ENCODE measurements around the gene KCTD19. TPM values are rescaled to one million over a fixed set of nuclear protein-coding genes. Genes with fewer than 3 reads are reported as not detected.

Gene KCTD19
- total and polyA plus RNA-seq, 2 donors (not counting 1 experiment from before 2014, with no cell fraction given) = 0.52 TPM; not detected in 1

GRCh38 chr16:67260426-67261063 is 66.0 kb downstream of the KCTD19 start:
- Histone ChIP-seq H3K4me3 (ENCODE audit: control extremely low read depth in 1 of 5, extremely low read depth in 1 of 5, insufficient read depth in 1 of 5, low read depth in 2 of 5, low read length in 4 of 5) (no peak overlapping the region), H3K27me3 (replicated peaks in 1 of 4; ENCODE audit: control extremely low read depth in 1 of 4, control insufficient read depth in 3 of 4, insufficient read depth in 4 of 4, low read length in 3 of 4) (peaks cover 0 to 2% (median 0%) of the 10 kb centered on the region in 4 experiments), H3K27ac (ENCODE audit: low read length in 2 of 2) (no peak overlapping the region), H3K4me2 (replicated peaks; ENCODE audit: low read depth, low read length, poor library complexity, severe bottlenecking) (no peak overlapping the region), H3K9ac (ENCODE audit: low read length) (no peak overlapping the region), H3K79me2 (ENCODE audit: control insufficient read depth, insufficient read depth, low read length) (no peaks in the 10 kb centered on the region), H3K36me3 (replicated peaks in 1 of 2; ENCODE audit: control extremely low read depth in 1 of 2, control insufficient read depth in 1 of 2, extremely low read depth in 1 of 2, insufficient read depth in 2 of 2, low read length in 1 of 2) (no peaks in the 10 kb centered on the region), H2AFZ (ENCODE audit: insufficient read depth, low read depth, low read length, poor library complexity, severe bottlenecking) (no peak overlapping the region), H4K20me1 (ENCODE audit: control insufficient read depth, insufficient read depth, low read length, poor library complexity, severe bottlenecking) (no peaks in the 10 kb centered on the region), H3K4me1 (ENCODE audit: control insufficient read depth in 2 of 2, insufficient read depth in 2 of 2, low read length in 2 of 2) (no peaks in the 10 kb centered on the region), H3K9me3 (ENCODE audit: control extremely low read depth in 1 of 3, control insufficient read depth in 2 of 3, insufficient read depth in 1 of 3, low read length in 2 of 3) (no peaks in the 10 kb centered on the region)
- ATAC-seq (ENCODE audit: low read depth) (peak; percentile 47), DNase-seq (peak; percentile 49)
- no peak for TF ChIP-seq CTCF (IDR thresholded peaks at IDR 0.05)
- TF ChIP-seq EZH2 (IDR thresholded peaks at IDR 0.05; ENCODE audit: borderline replicate concordance, insufficient read depth, low read depth, low read length, poor library complexity, severe bottlenecking) = no peak
- ChIA-PET CTCF (interaction anchor here (0.6 to 2.9 kb wide), 17 partner anchors 9 to 945 kb away, joined by 3 to 19 read pairs (median 5); partner anchors contain the start of genes FHOD1, SLC9A5, TMEM208 and ZDHHC1), POLR2A (interaction anchor here (0.7 kb wide), 1 partner anchor 48 kb away, joined by 3 read pairs; no protein-coding TSS in a partner anchor)
- Mint-ChIP-seq H3K27me3 (peaks cover 12% of the 10 kb centered on the region), H3K4me3 (no peak overlapping the region), H3K27ac (no peak overlapping the region), H3K9me3 (ENCODE audit: insufficient read depth) (no peaks in the 10 kb centered on the region), H3K4me1 (no peaks in the 10 kb centered on the region)
- intact Hi-C loops (cut with micrococcal nuclease) = loop anchor here (1.0 kb wide), 1 partner anchor 139 kb away; no protein-coding TSS in a partner anchor
- WGBS (ENCODE audit: insufficient coverage) = 76% methylated on average over 4 of the region's 4 CpGs

- Histone ChIP-seq H3K9me3 (ENCODE audit: control extremely low read depth in 1 of 3, control insufficient read depth in 2 of 3, insufficient read depth in 1 of 3, low read length in 2 of 3) (no peaks in the 10 kb centered on the region), H3K36me3 (replicated peaks in 1 of 2; ENCODE audit: control extremely low read depth in 1 of 2, control insufficient read depth in 1 of 2, extremely low read depth in 1 of 2, insufficient read depth in 2 of 2, low read length in 1 of 2) (no peaks in the 10 kb centered on the region), H3K4me3 (ENCODE audit: control extremely low read depth in 1 of 5, extremely low read depth in 1 of 5, insufficient read depth in 1 of 5, low read depth in 2 of 5, low read length in 4 of 5) (no peak overlapping the region), H3K27ac (ENCODE audit: low read length in 2 of 2) (no peak overlapping the region), H3K4me1 (ENCODE audit: control insufficient read depth in 2 of 2, insufficient read depth in 2 of 2, low read length in 2 of 2) (no peaks in the 10 kb centered on the region), H3K27me3 (replicated peaks in 1 of 4; ENCODE audit: control extremely low read depth in 1 of 4, control insufficient read depth in 3 of 4, insufficient read depth in 4 of 4, low read length in 3 of 4) (peaks cover 0 to 2% (median 0%) of the 10 kb centered on the region in 4 experiments), H2AFZ (ENCODE audit: insufficient read depth, low read depth, low read length, poor library complexity, severe bottlenecking) (no peak overlapping the region), H3K79me2 (ENCODE audit: control insufficient read depth, insufficient read depth, low read length) (no peaks in the 10 kb centered on the region), H3K9ac (ENCODE audit: low read length) (no peak overlapping the region), H4K20me1 (ENCODE audit: control insufficient read depth, insufficient read depth, low read length, poor library complexity, severe bottlenecking) (no peaks in the 10 kb centered on the region), H3K4me2 (replicated peaks; ENCODE audit: low read depth, low read length, poor library complexity, severe bottlenecking) (no peak overlapping the region)
- peaks cover 12% of the 10 kb centered on the region for H3K27me3 Mint-ChIP-seq
- WGBS (ENCODE audit: insufficient coverage) = 98% methylated on average over 12 of the region's 12 CpGs
- no peak overlapping the region for H3K27ac Mint-ChIP-seq
- DNase-seq (no peak), ATAC-seq (ENCODE audit: low read depth) (no peak)
- no peaks in the 10 kb centered on the region for H3K9me3 Mint-ChIP-seq (ENCODE audit: insufficient read depth)
- intact Hi-C loops (cut with micrococcal nuclease) = loop anchor here (1.0 kb wide), 1 partner anchor 140 kb away; no protein-coding TSS in a partner anchor
- TF ChIP-seq CTCF (IDR thresholded peaks at IDR 0.05) (no peak), EZH2 (IDR thresholded peaks at IDR 0.05; ENCODE audit: borderline replicate concordance, insufficient read depth, low read depth, low read length, poor library complexity, severe bottlenecking) (no peak)
- ChIA-PET POLR2A (no interaction called here), CTCF (interaction anchor here (1.7 to 2.0 kb wide), 3 partner anchors 10 to 140 kb away, joined by 5 to 13 read pairs (median 11); no protein-coding TSS in a partner anchor)
- no peaks in the 10 kb centered on the region for H3K4me1 Mint-ChIP-seq
- no peak overlapping the region for H3K4me3 Mint-ChIP-seq
Observed at GRCh38 chr16:67259705-67260104, 66.8 kb downstream of the KCTD19 start.

Measured in B cell (primary cell).